ENCODE data around the gene EYA2. TPM values are rescaled to one million over a fixed set of nuclear protein-coding genes. Genes with fewer than 3 reads are reported as not detected.

The EYA2 gene
- total and polyA plus RNA-seq, 4 donors = 1.6 to 4.4 (median 2.1) TPM

DNA sequence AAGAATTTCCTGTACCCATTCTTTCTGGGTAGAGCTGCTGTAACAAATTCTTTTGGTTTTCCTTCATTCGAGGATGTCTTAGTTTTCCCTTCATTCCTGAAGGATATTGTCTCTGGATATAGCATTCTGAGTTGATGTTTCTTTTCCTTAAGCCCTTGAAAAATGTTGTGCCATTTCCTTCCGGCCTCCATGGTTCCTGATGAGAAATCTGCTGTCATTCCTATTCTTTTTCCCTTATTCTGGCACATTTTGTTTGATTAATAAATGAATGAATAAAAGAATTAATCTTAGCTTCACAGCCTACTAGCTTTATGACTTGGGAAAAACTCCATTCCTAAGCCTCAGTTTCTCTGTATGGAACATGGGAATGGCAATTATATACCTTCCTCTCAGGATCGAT lies 173.1 kb downstream of the EYA2 start:
- Histone ChIP-seq H3K4me1 (ENCODE audit: control insufficient read depth in 5 of 5, insufficient read depth in 5 of 5, low read length in 5 of 5) (no peaks in the 10 kb centered on the region), H3K36me3 (ENCODE audit: control insufficient read depth in 4 of 4, insufficient read depth in 4 of 4, low read length in 4 of 4) (no peaks in the 10 kb centered on the region), H3K4me3 (no peak overlapping the region), H3K9me3 (ENCODE audit: control insufficient read depth in 4 of 4, insufficient read depth in 3 of 4, low read length in 3 of 4) (peaks cover 3 to 16% (median 11%) of the 10 kb centered on the region in 4 donors), H3K27ac (ENCODE audit: low read depth in 1 of 2, low read length in 1 of 2) (no peak overlapping the region), H3K27me3 (ENCODE audit: control insufficient read depth in 3 of 3, insufficient read depth in 3 of 3, low read length in 2 of 3) (no peaks in the 10 kb centered on the region), H3K9ac (ENCODE audit: insufficient read depth in 1 of 2, low read length in 2 of 2) (no peak overlapping the region)
- no peak for ATAC-seq (ENCODE audit: insufficient read depth, low FRiP score)
- TF ChIP-seq, protein P1, sequence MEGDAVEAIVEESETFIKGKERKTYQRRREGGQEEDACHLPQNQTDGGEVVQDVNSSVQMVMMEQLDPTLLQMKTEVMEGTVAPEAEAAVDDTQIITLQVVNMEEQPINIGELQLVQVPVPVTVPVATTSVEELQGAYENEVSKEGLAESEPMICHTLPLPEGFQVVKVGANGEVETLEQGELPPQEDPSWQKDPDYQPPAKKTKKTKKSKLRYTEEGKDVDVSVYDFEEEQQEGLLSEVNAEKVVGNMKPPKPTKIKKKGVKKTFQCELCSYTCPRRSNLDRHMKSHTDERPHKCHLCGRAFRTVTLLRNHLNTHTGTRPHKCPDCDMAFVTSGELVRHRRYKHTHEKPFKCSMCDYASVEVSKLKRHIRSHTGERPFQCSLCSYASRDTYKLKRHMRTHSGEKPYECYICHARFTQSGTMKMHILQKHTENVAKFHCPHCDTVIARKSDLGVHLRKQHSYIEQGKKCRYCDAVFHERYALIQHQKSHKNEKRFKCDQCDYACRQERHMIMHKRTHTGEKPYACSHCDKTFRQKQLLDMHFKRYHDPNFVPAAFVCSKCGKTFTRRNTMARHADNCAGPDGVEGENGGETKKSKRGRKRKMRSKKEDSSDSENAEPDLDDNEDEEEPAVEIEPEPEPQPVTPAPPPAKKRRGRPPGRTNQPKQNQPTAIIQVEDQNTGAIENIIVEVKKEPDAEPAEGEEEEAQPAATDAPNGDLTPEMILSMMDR (IDR thresholded peaks at IDR 0.05; ENCODE audit: control extremely low read depth, extremely low read depth) = no peak
- WGBS, 2 donors = 88 to 89% methylated on average over 3 of the region's 3 CpGs
- no peak for DNase-seq

DNA sequence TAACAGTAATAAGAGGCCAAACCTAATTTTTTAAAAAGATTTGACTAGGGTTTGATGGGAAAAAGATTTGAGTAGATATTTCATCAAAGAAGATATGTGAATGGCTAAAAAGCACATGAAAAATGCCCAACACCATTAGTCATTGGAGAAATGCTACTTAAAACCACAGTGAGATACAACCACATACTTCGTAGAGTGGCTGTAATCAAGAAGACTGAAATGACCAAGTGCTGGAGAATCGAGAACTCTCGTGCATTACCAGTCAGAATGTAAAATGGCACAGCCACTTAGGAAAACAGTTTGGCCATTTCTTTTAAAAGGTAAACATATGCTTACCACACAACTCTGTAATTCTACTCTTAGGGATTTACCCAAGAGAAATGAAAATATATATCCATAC lies 175.5 kb downstream of the EYA2 start:
- DNase-seq (no peak), ATAC-seq (ENCODE audit: insufficient read depth, low FRiP score) (no peak)
- TF ChIP-seq, protein P1 (IDR thresholded peaks at IDR 0.05; ENCODE audit: control extremely low read depth, extremely low read depth) = no peak
- peaks cover 3 to 16% (median 12%) of the 10 kb centered on the region in 4 donors for H3K9me3 ChIP-seq (ENCODE audit: control insufficient read depth in 4 of 4, insufficient read depth in 3 of 4, low read length in 3 of 4)
- 85 to 94% methylated on average over 3 of the region's 3 CpGs for WGBS, 2 donors
- H3K9ac ChIP-seq (ENCODE audit: insufficient read depth in 1 of 2, low read length in 2 of 2) = no peak overlapping the region
- H3K36me3 ChIP-seq (ENCODE audit: control insufficient read depth in 4 of 4, insufficient read depth in 4 of 4, low read length in 4 of 4) = no peaks in the 10 kb centered on the region
- H3K27ac ChIP-seq (ENCODE audit: low read depth in 1 of 2, low read length in 1 of 2) = no peak overlapping the region
- no peaks in the 10 kb centered on the region for H3K27me3 ChIP-seq (ENCODE audit: control insufficient read depth in 3 of 3, insufficient read depth in 3 of 3, low read length in 2 of 3)
- no peak overlapping the region for H3K4me3 ChIP-seq
- H3K4me1 ChIP-seq (ENCODE audit: control insufficient read depth in 5 of 5, insufficient read depth in 5 of 5, low read length in 5 of 5) = no peaks in the 10 kb centered on the region

DNA sequence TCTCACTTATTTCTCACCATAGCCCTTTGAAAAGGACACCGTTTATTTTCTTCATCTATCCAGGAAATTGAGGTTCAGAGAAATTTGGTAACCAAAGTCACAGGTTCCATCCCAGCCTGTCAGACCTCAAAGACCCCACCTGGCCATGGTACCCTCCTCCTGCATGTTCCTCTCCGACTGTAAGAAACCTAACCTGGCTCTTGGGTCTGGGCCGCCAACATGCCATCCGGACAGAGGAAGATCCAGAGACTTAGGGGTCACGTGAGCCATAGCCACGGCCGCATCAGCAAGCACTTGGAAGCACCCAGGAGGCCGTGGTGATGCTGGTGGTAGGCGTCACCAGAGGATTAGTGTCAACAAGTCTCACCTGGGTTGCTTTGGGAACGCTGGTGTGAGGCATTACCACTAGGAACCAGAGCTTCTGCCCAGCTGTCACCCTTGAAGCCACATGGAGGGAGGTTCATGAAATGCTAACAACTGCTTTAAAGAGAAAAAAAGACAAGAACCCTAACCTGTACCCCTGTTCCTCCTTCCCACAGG lies 177.1 kb downstream of the EYA2 start:
- Histone ChIP-seq H3K4me1 (ENCODE audit: control insufficient read depth in 5 of 5, insufficient read depth in 5 of 5, low read length in 5 of 5) (no peaks in the 10 kb centered on the region), H3K27me3 (ENCODE audit: control insufficient read depth in 3 of 3, insufficient read depth in 3 of 3, low read length in 2 of 3) (no peaks in the 10 kb centered on the region), H3K36me3 (ENCODE audit: control insufficient read depth in 4 of 4, insufficient read depth in 4 of 4, low read length in 4 of 4) (no peaks in the 10 kb centered on the region), H3K4me3 (no peak overlapping the region), H3K9me3 (ENCODE audit: control insufficient read depth in 4 of 4, insufficient read depth in 3 of 4, low read length in 3 of 4) (peaks cover 3 to 17% (median 12%) of the 10 kb centered on the region in 4 donors), H3K9ac (ENCODE audit: insufficient read depth in 1 of 2, low read length in 2 of 2) (no peak overlapping the region), H3K27ac (ENCODE audit: low read depth in 1 of 2, low read length in 1 of 2) (no peak overlapping the region)
- WGBS, 2 donors = 91 to 92% methylated on average over 10 of the region's 10 CpGs
- no peak for DNase-seq
- TF ChIP-seq, protein P1 (IDR thresholded peaks at IDR 0.05; ENCODE audit: control extremely low read depth, extremely low read depth) = no peak
- no peak for ATAC-seq (ENCODE audit: insufficient read depth, low FRiP score)
